Measurements from ENCODE around the gene CTNNAL1. TPM values are rescaled to one million over a fixed set of nuclear protein-coding genes. Genes with fewer than 3 reads are reported as not detected.

CTNNAL1 gene
- total and polyA plus RNA-seq, 2 donors, result 28.3 to 61.3 TPM

Small RNAs within 50 kb of the gene (small RNA-seq; reads per million reads assigned to genes)
- gene MIR32 (6.1 reads per million, percentile 92 among the genes with 10 or more reads in this experiment), gene RF00019 (not detected)

Other genes starting within 250 kb of the CTNNAL1 start
- not detected for gene ACTL7B, start 157.5 kb downstream of the CTNNAL1 start, total RNA-seq
- gene ACTL7B, start 157.5 kb downstream of the CTNNAL1 start, polyA plus RNA-seq, result not detected
- not detected for gene ACTL7A, start 151.2 kb downstream of the CTNNAL1 start, total RNA-seq
- not detected for gene ACTL7A, start 151.2 kb downstream of the CTNNAL1 start, polyA plus RNA-seq
- gene ELP1, start 79.4 kb downstream of the CTNNAL1 start, total RNA-seq, result 43.4 TPM
- 16.1 TPM for gene ELP1, start 79.4 kb downstream of the CTNNAL1 start, polyA plus RNA-seq
- 11.8 TPM for gene ABITRAM, start 79.1 kb downstream of the CTNNAL1 start, total RNA-seq
- gene ABITRAM, start 79.1 kb downstream of the CTNNAL1 start, polyA plus RNA-seq, result 13.3 TPM
- gene TMEM245, start 106.4 kb upstream of the CTNNAL1 start, total RNA-seq, result 87.6 TPM
- gene TMEM245, start 106.4 kb upstream of the CTNNAL1 start, polyA plus RNA-seq, result 41.3 TPM
- 7.8 TPM for gene FRRS1L, start 153.8 kb upstream of the CTNNAL1 start, total RNA-seq
- gene FRRS1L, start 153.8 kb upstream of the CTNNAL1 start, polyA plus RNA-seq, result 0.44 TPM

Data from urinary bladder (tissue), 2 donors.